Fibroblast of mammary gland (primary cell): Measurements from ENCODE around the gene APOO.

ENCODE experiments used
- DNase-seq: peaks from one replicate; pipeline ENCODE4 v3.0.0-alpha.2; 2010; ENCODE audit warnings: low read depth
- H3K4me3 ChIP-seq: 2 replicates; pipeline ENCODE4 v1.5.1; 2011; ENCODE audit warnings: low read depth, mild to moderate bottlenecking, low read length, moderate library complexity; ENCODE audit not compliant: control insufficient read depth
- CTCF ChIP-seq: conservative IDR thresholded peaks from 2 replicates; pipeline ENCODE4 v1.5.1; 2011; ENCODE audit warnings: low read depth, low read length, inconsistent platforms; ENCODE audit not compliant: control insufficient read depth, insufficient read depth

Gene APOO

GRCh38 chrX:23930894-23931604 lies 23.3 kb upstream of the APOO start:
- no peak for DNase-seq
- TF ChIP-seq CTCF: no peak
- no peak overlapping the region for H3K4me3 ChIP-seq

- H3K4me3 ChIP-seq: no peak overlapping the region
- TF ChIP-seq CTCF: no peak
- DNase-seq: no peak
Observed at GRCh38 chrX:23926015-23926414, 18.3 kb upstream of the APOO start.

GRCh38 chrX:23919706-23920320 lies 12.1 kb upstream of the APOO start:
- peak; percentile 33 for DNase-seq
- H3K4me3 ChIP-seq: no peak overlapping the region
- TF ChIP-seq CTCF: peak; percentile 19

- no peak for TF ChIP-seq CTCF
- no peak overlapping the region for H3K4me3 ChIP-seq
Observed at GRCh38 chrX:23919148-23919547, 11.4 kb upstream of the APOO start.

GRCh38 chrX:23911126-23911835 lies 3.5 kb upstream of the APOO start:
- DNase-seq: no peak
- no peak overlapping the region for H3K4me3 ChIP-seq
- TF ChIP-seq CTCF: no peak

More at GRCh38 chrX:23919148-23919547, 11.4 kb upstream of the APOO start:
- no peak for DNase-seq

- DNase-seq: no peak
- peak overlapping the region; percentile 30 for H3K4me3 ChIP-seq
- peak; percentile 29 for TF ChIP-seq CTCF
Observed at GRCh38 chrX:23908219-23909004, 674 bp upstream of the APOO start.
